ENCODE data around the gene OGFOD2. TPM values are rescaled to one million over a fixed set of nuclear protein-coding genes. Genes with fewer than 3 reads are reported as not detected.

Gene OGFOD2
- total and polyA plus RNA-seq, 2 of the 13 experiments (the other 11 are each of a cell fraction or from before 2014, with no cell fraction given), result 13.2 to 14.6 TPM

- TF ChIP-seq TSC22D2 (CRISPR knock-in tag; IDR thresholded peaks at IDR 0.05; ENCODE audit: borderline replicate concordance), result peak; percentile 74; the same call in 1 of the 2 replicates
- no peak; the same call in 1 of the 2 replicates for TF ChIP-seq ATF1 (CRISPR knock-in tag; IDR thresholded peaks at IDR 0.05)
- TF ChIP-seq ZNF274 (CRISPR knock-in tag; IDR thresholded peaks at IDR 0.05), result 0 out of 2 replicates have a peak, but pooled peaks have one; percentile 55
- no peak for TF ChIP-seq NR0B2 (CRISPR knock-in tag; IDR thresholded peaks at IDR 0.05)
- TF ChIP-seq KAT7 (CRISPR knock-in tag; IDR thresholded peaks at IDR 0.05; ENCODE audit: borderline replicate concordance), result no peak; the same call in 1 of the 2 replicates
- no peak for TF ChIP-seq ZNF577 (CRISPR knock-in tag; IDR thresholded peaks at IDR 0.05; ENCODE audit: borderline replicate concordance, low read depth)
- no peak for TF ChIP-seq ZNF180 (CRISPR knock-in tag; IDR thresholded peaks at IDR 0.05; ENCODE audit: borderline replicate concordance, low read depth)
- no peak for TF ChIP-seq GABPA (IDR thresholded peaks at IDR 0.05; ENCODE audit: low read depth, low read length)
- peak; percentile 79 for TF ChIP-seq GABPA (CRISPR knock-in tag; IDR thresholded peaks at IDR 0.05; ENCODE audit: low read depth)
- TF ChIP-seq PBX2 (CRISPR knock-in tag; IDR thresholded peaks at IDR 0.05), result no peak
- TF ChIP-seq ZBTB42 (CRISPR knock-in tag; IDR thresholded peaks at IDR 0.05), result no peak
- no peak for TF ChIP-seq ZNF44 (CRISPR knock-in tag; IDR thresholded peaks at IDR 0.05)
- no peak for TF ChIP-seq MATR3 (CRISPR knock-in tag; IDR thresholded peaks at IDR 0.05)
- 0 out of 2 replicates have a peak, but pooled peaks have one; percentile 30 for TF ChIP-seq ZNF264 (CRISPR knock-in tag; IDR thresholded peaks at IDR 0.05)
- peak; percentile 91 for TF ChIP-seq PAXIP1 (CRISPR knock-in tag; conservative IDR thresholded peaks at IDR 0.05)
- peak; percentile 45 for TF ChIP-seq RBM22 (optimal IDR thresholded peaks at IDR 0.05; ENCODE audit: low read length)
- no peak for TF ChIP-seq E2F1 (CRISPR knock-in tag; IDR thresholded peaks at IDR 0.05)
- no peak for TF ChIP-seq MEIS1 (CRISPR knock-in tag; IDR thresholded peaks at IDR 0.05; ENCODE audit: borderline replicate concordance)
- TF ChIP-seq ZNF644 (CRISPR knock-in tag; IDR thresholded peaks at IDR 0.05; ENCODE audit: low read depth), result 0 out of 2 replicates have a peak, but pooled peaks have one; percentile 38
- peak; percentile 93 for TF ChIP-seq PRDM10 (CRISPR knock-in tag; IDR thresholded peaks at IDR 0.05; ENCODE audit: low read depth)
These were observed 9.7 kb downstream of the OGFOD2 start (continued) for GRCh38 chr12:122984612-122985337.

All from HepG2 (cell line).